OCI-M1 (cell line): ENCODE measurements around the gene C10orf105.

ENCODE experiments used
- DNase-seq: peaks from one replicate; lab custom pipeline; 2025; lab: John Stamatoyannopoulos, UW

C10orf105 gene, protein sequence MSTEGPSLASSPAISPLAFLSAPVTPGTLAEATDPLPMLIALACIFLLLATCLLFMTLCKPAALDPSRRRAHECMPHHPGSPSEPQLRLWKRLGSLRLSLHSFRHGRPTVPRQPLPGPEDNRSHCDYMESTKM

DNA sequence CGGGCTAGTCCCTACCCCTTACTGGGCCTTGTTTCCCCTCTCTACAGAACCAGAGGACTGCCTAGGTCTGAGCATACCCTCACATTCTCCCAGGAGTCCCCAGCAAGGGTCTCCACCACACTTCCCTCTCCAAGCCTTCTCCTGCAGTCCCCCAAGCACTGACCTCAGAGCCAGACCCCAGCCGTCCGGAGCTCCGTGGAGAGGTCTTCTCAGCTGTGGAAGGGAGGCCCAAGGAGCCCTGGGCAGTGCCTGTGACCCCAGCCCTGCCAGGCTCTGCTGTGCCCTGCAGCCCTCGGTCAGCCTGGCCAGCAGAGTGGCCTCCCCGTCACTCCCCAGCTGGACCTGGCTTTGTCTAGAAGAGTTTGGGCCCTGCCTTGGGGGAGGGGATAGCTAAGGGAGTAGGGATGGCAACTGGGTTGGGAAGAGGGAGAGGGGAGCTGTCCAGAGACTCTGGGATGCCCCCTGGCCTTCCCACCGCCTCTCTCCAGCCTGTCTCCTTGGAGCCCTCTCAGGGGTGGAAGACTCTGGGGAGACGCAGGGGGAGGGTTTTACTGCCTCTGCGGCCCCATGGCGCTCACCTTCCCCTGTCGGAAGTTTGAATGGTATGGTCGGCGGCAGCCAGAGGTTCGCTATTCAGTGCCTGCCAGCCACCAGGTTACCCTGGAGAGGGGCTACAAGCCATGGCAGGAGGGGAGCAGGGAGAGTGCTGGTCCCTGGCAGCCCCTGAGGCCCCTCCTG, at the start of gene C10orf105:
C10orf105 (minus strand) TSS at position 315 of the 738 bp plus-strand sequence. CDS start 3,441 bp downstream, outside the sequence.
- no peak for DNase-seq

DNA sequence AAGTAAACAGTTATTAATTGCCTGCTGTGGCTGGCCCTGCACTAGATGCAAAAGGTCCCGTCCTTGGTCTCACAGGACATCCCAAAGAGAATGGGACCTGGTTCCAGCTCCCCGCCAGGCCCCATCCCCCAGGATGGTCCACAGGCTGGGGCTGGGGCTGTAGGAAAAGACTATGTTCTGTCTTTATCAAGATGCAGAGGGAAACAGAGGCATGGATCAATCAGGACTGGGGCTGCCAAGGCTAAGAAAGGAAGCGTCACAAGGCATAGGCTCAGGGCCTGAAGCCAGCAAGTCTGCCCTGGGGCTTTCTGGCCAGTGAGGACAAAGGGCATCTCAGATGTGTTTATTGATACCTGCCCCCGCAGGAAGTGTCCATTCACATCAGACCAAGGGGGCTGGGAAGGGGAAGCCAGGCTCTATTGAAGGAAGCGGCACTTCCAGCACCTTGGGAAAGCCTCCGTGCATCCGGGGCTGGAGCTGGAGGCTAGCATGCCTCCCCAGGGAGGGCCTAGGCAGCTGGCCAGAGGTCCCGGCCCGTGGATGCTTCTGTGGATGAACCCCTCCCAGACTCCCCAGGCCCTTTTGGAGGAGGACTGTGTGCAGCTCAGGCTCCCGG, 48.0 kb upstream of the C10orf105 start:
- no peak for DNase-seq

- no peak for DNase-seq
Measured at GRCh38 chr10:71766717-71767419, 47.3 kb upstream of the C10orf105 start.

DNA sequence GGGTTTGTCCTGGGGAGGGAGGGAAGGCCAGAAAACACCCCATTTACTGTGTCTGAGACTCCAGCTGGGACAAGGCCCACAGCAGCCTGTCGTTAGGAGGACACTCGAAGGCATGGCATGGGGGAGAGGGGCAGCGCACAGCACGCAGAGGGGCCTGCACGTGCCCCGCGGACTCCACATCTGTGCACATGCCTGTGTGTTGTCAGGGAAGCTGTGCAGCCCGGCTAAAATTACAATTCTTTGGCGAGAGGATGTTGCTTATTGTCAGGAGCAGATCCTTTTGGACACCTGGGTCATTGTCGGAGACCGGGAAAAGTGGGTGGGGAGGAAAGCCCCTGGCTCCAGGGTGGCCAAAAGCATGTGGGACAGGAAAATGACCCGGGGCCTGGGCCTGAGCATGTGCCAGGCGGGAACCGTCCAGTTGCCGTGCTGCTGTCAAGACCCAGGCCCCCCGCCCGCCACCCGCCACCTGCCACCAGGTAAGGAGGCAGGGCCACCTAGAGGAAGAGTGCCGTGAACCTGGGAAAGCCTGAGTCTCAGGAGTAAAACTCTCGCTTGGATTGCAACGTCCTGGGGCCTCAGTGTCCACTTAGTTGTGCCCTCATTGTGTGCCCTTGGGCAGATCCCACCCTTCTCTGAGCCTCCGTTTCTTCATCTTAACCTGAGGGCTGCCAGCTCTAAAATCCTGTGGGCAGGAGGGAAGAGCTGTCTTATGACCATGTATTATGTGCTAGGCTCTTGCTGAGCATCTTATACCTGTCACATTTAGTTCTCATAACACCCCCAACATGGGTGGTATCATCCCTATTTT, 46.5 kb upstream of the C10orf105 start:
- DNase-seq: no peak

DNA sequence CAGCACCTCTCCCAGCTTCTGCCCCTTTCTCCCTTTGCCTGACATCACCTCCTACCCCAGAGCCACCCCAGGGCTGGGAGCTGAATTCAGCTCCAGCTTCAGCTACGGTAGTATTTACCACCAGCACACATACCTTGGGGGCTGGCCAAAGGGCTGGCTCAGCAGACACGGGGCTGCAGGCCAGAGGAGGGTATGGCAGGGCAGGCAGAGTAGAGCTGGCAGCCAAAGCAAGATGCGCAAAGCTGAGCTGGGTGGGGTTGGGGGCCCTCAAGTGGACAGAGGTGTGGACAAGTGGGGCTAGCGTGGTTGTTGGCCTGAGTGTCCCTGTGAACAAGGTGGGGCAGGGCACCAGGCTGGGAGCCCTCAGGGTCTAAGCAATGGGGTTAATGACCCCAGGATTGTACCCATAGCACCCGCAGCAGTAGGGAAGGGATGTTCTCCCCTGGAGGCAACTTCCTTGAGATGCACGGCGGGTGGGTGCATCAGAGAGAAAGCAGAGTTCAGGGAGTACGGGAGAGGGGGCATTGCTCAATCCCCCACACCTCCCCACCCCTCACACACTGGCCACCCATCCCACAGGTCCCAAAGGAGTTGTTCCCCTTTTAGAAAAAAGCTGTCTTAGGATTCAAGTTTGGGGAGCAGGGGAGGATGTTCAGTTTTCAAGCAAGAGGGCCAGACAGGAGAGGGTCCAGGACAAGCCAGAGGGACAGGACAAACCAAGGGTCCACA, 45.8 kb upstream of the C10orf105 start:
- no peak for DNase-seq

DNA sequence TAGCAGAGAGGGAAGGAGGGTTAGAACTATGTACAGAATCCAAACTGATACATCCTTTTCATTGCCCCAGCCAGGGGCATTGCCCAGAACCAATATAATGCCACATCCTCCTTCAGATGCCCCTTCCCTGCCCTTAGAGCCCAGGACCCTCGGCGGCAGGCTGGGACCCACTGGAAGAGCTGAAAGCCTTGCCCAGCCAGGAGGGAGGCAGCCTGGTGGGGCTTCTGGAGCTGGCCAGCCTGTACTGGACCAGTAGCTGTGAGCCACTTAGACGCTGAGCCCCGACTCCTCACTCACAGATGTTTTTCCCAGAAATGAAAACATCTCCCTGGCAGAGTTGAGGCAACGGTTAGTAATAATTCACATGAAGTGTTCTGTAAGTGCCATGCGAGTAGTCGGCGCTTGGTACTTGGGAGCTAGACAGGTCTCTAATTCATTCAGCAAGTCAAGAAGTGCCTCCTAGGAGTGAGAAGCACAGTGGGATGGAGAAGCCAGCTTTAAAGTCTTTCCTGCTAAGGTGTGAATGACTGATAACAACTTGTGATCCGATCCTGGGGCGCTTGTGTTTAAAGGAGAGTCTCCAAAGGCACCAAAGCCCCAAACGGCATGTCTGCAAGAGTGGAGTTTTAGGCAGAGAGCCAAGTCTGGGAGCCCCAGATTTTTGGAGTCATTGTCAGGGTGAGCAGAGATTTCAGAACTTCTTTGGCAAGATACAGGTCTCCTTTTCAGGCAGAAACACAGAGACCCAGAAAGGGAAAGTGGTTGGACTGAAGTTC, 44.0 kb upstream of the C10orf105 start:
- DNase-seq: no peak

GRCh38 chr10:71762324-71762723, 42.7 kb upstream of the C10orf105 start:
- DNase-seq: no peak

GRCh38 chr10:71761541-71762113, 42.0 kb upstream of the C10orf105 start:
- no peak for DNase-seq

DNA sequence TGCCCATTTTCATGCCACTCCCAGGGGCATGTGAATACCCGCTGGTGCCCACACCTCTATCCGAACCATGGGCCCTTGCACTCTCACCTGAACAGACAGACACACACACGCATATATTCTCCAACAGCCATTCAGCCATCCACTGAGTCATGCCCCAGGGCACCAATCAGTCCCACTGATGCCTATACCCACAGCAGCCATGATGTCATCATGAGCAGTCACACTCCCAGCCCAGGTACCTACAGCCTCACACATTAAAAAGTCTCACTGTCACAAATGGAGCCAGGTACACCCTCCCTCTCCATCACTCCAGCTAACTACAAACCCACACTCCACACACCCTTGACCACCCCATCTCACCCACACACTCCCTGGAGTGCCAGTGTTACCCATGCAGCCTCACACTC, 41.5 kb upstream of the C10orf105 start:
- DNase-seq: no peak

GRCh38 chr10:71757399-71757922, 37.9 kb upstream of the C10orf105 start:
- DNase-seq: no peak

DNA sequence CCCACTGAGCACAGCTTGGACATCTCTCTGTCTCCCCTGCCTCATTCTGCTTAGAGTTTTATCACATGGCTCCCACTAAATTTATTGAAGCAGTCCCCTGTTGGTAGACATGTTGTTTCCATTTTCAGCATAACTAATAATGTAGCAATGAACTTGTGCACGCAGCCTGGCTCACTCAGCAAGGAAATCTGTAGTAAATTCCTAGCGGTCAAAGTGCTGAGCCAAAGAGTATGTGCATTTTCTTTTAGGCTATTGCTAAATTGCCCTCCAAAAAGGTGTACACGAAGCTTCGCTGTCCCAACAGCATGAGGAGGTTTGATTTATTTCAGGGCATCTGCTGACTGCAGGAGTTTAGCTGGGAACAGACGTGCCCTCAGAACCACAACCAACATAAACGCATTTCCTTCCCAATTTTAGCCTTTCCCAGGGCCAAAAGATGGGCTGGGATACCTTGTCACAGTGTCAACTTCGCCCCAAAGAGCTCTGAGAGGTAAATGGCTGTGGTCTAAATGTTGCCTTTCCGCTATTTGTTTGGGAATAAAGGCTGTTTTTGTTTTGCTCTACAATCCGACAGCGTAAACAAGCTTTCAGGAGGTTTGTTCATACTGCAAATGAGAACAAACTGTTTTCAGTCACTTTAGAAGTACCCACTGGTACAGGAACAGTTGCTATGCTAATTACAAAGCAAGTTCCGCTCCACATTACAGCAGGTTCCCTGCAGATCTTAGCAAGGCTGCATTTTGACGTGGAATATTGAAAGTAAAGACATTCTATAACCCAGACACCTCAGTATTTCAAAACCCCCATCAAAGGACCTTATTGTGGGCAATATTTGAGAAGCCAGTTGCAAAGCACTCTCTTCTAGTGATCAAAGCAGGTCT, 37.0 kb upstream of the C10orf105 start:
- no peak for DNase-seq

DNA sequence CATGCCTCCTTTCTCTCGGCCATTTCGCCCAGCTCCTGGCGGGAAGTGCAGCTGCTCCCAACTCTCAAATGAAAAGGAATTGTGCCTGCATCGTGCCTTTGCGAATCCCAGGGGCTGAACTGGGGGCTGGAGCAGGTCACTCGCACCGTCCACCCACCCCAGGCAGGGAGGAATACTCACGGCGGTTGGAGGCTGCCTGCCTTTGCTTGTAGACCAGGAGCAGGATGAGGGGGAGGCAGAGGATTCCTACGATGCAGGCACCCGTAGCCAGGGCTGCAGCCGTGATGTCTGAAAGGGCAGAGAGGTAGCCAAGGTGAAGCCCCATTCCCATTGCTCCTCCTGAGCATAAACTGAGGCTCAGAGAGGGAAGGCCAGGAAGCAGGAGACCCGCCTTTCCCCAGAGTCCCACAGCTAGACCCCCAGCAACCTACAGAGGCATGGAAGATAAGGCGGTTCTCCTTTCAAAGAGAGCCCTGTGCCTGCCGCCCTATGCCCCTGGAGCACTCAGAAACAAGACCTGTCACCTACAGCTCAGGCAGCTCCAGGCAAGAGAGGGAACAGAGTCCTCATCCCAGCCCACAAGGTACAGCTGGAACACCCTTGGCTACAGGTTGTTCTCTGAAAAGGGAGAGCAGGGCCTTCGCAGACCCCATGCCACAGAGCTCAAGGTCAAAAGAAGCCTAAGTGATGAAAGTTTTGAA, 35.8 kb upstream of the C10orf105 start:
- no peak for DNase-seq

DNA sequence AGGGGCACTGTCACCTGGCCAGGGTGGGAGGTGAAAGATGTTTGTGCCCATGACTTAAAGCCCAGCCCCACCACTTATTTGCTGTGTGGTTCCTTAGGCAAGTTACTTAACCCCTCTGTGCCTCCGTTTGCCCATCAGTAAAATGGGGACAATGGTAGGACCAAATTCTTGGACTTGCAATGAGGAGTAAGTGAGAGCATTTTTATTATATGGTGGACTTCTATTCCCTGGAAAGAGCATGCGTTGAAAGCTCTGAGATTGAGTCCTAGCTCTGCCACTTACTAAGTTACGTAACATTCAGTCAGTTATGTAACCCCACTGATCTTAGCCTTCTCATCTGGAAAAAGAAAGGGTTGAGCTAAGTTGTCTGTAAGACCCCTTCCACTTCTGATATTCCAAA, 35.0 kb upstream of the C10orf105 start:
- DNase-seq: peak; percentile 38

- no peak for DNase-seq
Measured at GRCh38 chr10:71753960-71754505, 34.5 kb upstream of the C10orf105 start.

- peak; percentile 96 for DNase-seq
Measured at GRCh38 chr10:71753091-71753959, 33.7 kb upstream of the C10orf105 start.

DNA sequence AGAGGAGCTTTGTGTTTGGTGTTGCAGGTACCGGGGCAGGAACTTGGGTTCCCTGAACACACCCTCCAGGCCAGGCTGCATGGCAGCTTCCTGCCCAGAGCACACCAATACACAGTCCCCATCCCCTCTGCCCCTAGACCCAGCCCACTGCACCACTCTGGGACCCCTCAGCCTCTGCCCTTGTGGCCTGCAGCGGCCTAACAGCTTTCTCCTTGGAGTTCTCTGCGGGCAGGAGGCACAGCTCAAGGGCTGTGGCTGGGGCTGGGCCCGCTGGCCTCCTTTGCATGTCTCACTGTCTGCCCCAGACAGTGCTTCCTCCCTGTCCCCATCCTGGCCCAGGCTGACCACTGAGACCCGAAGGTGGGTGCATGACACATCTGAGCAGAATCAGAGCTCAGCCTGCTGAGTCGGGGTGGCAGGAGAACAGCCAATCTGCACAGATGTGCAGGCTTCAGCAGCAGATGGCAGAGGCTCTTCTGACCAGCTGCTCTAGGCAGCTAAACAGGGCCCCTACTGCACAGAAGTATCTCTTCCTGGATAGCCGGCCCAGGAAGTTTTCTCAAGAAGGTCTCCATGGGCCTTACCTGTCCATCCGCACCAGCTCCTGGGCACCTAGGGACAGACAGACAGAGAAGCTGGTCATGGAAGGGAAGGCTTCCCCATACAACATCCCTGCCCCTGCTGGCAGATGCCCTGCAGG, 33.0 kb upstream of the C10orf105 start:
- no peak for DNase-seq
